HEK293 (cell line): ENCODE results near the gene PRPS2.

ENCODE experiments used
- CTCF ChIA-PET: fragments of 350-600 bp; formaldehyde crosslinking; extraction: SDS; loops from one replicate; lab custom pipeline; 2021; ENCODE audit warnings: antibody characterized with exemption; lab: Yijun Ruan, JAX
- POLR2A ChIA-PET: fragments of 300-600 bp; formaldehyde crosslinking; extraction: SDS; loops from one replicate; lab custom pipeline; 2020; ENCODE audit warnings: antibody characterized with exemption, inconsistent platforms; lab: Yijun Ruan, JAX
- H3K27ac ChIP-seq: fragments of 200-500 bp; sonication (Bioruptor generic); 2 replicates; pipeline ENCODE4 v1.5.1; 2014; ENCODE audit warnings: low read depth, low read length, control low read depth, inconsistent platforms; ENCODE audit errors: extremely low read depth
- H3K36me3 ChIP-seq, 2 experiments: fragments of 200-500 bp in 1 of 2; sonication (Bioruptor generic) in 1 of 2; 1 replicate in 1 of 2; 2 replicates in 1 of 2; pipeline ENCODE4 v1.5.1; 2014 to 2017; ENCODE audit warnings: inconsistent platforms in 2 of 2, low read length in 2 of 2; ENCODE audit not compliant: control insufficient read depth in 2 of 2, insufficient read depth in 1 of 2
- H3K4me1 ChIP-seq: fragments of 200-500 bp; sonication (Bioruptor generic); 2 replicates; pipeline ENCODE4 v1.5.1; 2014; ENCODE audit warnings: mild to moderate bottlenecking, low read length, inconsistent platforms; ENCODE audit not compliant: control insufficient read depth, insufficient read depth
- H3K4me3 ChIP-seq: 2 replicates; pipeline ENCODE4 v1.5.1; 2011; ENCODE audit warnings: low read depth, mild to moderate bottlenecking, control low read depth, low read length, moderate library complexity
- H3K9me3 ChIP-seq: fragments of 200-500 bp; sonication (Bioruptor generic); 2 replicates; pipeline ENCODE4 v1.5.1; 2014; ENCODE audit warnings: low read depth, low read length, inconsistent platforms; ENCODE audit not compliant: control insufficient read depth, insufficient read depth
- GLI2 ChIP-seq: fragments of 450-650 bp; formaldehyde crosslinking; IDR thresholded peaks from 2 replicates; pipeline ENCODE4; 2017; ENCODE audit warnings: missing biosample characterization, missing genetic modification characterization, low read depth, borderline replicate concordance
- GLIS2 ChIP-seq: fragments of 450-650 bp; formaldehyde crosslinking; IDR thresholded peaks from 2 replicates; pipeline ENCODE4 v1.5.1; 2016; ENCODE audit warnings: missing biosample characterization, missing genetic modification characterization
- HOXC10 ChIP-seq: sonication (generic); formaldehyde crosslinking; IDR thresholded peaks from 2 replicates; pipeline ENCODE4 v1.8.1; 2023; ENCODE audit warnings: mild to moderate bottlenecking, missing genetic modification reagents
- HOXD13 ChIP-seq: sonication (generic); formaldehyde crosslinking; IDR thresholded peaks from 2 replicates; pipeline ENCODE4 v1.8.0; 2022; ENCODE audit warnings: missing genetic modification reagents, borderline replicate concordance
- PRDM10 ChIP-seq: fragments of 450-650 bp; formaldehyde crosslinking; IDR thresholded peaks from 2 replicates; pipeline ENCODE4 v1.5.1; 2016; ENCODE audit warnings: missing biosample characterization, missing genetic modification characterization
- TCF7L2 ChIP-seq: IDR thresholded peaks from 2 replicates; pipeline ENCODE4 v1.6.1; 2011; ENCODE audit warnings: low read depth, mild to moderate bottlenecking, inconsistent platforms, low read length, moderate library complexity, borderline replicate concordance
- TRIM28 ChIP-seq: IDR thresholded peaks from 2 replicates; pipeline ENCODE4 v1.6.1; 2011; ENCODE audit warnings: low read length, control low read depth, borderline replicate concordance
- TSHZ1 ChIP-seq: fragments of 450-650 bp; formaldehyde crosslinking; IDR thresholded peaks from 2 replicates; pipeline ENCODE4 v1.5.1; 2016; ENCODE audit warnings: missing biosample characterization, missing genetic modification characterization, borderline replicate concordance
- ZBTB20 ChIP-seq: fragments of 450-650 bp; formaldehyde crosslinking; IDR thresholded peaks from 2 replicates; pipeline ENCODE4 v1.5.1; 2016; ENCODE audit warnings: missing biosample characterization, missing genetic modification characterization
- ZBTB21 ChIP-seq: fragments of 450-650 bp; formaldehyde crosslinking; IDR thresholded peaks from 2 replicates; pipeline ENCODE4 v1.5.1; 2017; ENCODE audit warnings: missing biosample characterization, missing genetic modification characterization
- ZFP37 ChIP-seq: fragments of 450-650 bp; formaldehyde crosslinking; IDR thresholded peaks from 2 replicates; pipeline ENCODE4 v1.5.1; 2016; ENCODE audit warnings: missing biosample characterization, missing genetic modification characterization
- ZNF169 ChIP-seq: fragments of 450-650 bp; formaldehyde crosslinking; IDR thresholded peaks from 2 replicates; pipeline ENCODE4 v1.5.1; 2016; ENCODE audit warnings: missing biosample characterization, missing genetic modification characterization
- ZNF175 ChIP-seq: fragments of 450-650 bp; formaldehyde crosslinking; IDR thresholded peaks from 2 replicates; pipeline ENCODE4 v1.5.1; 2016; ENCODE audit warnings: missing biosample characterization, missing genetic modification characterization
- ZNF366 ChIP-seq: fragments of 450-650 bp; formaldehyde crosslinking; conservative IDR thresholded peaks from 2 replicates; pipeline ENCODE4 v1.5.1; 2016; ENCODE audit warnings: missing biosample characterization, missing genetic modification characterization
- ZNF423 ChIP-seq: fragments of 450-650 bp; formaldehyde crosslinking; IDR thresholded peaks from 2 replicates; pipeline ENCODE4 v1.5.1; 2016; ENCODE audit warnings: missing biosample characterization, missing genetic modification characterization
- ZNF433 ChIP-seq: fragments of 450-650 bp; formaldehyde crosslinking; IDR thresholded peaks from 2 replicates; pipeline ENCODE4 v1.5.1; 2016; ENCODE audit warnings: missing biosample characterization, missing genetic modification characterization, low read depth
- ZNF549 ChIP-seq: fragments of 450-650 bp; IDR thresholded peaks from 2 replicates; pipeline ENCODE4 v1.5.1; 2018; ENCODE audit warnings: missing biosample characterization, missing genetic modification characterization, mild to moderate bottlenecking, inconsistent platforms, moderate library complexity
- ZNF639 ChIP-seq: fragments of 450-650 bp; formaldehyde crosslinking; IDR thresholded peaks from 2 replicates; pipeline ENCODE4 v1.5.1; 2016; ENCODE audit warnings: missing biosample characterization, missing genetic modification characterization
- ZNF768 ChIP-seq: fragments of 450-650 bp; formaldehyde crosslinking; IDR thresholded peaks from 2 replicates; pipeline ENCODE4 v1.5.1; 2018; ENCODE audit warnings: missing biosample characterization, mild to moderate bottlenecking, missing genetic modification characterization
- ZSCAN16 ChIP-seq: fragments of 450-650 bp; formaldehyde crosslinking; IDR thresholded peaks from 2 replicates; pipeline ENCODE4 v1.5.1; 2016; ENCODE audit warnings: missing biosample characterization, missing genetic modification characterization
- ZSCAN4 ChIP-seq: fragments of 450-650 bp; formaldehyde crosslinking; IDR thresholded peaks from 2 replicates; pipeline ENCODE4 v1.5.1; 2017; ENCODE audit warnings: missing biosample characterization, missing genetic modification characterization

Gene PRPS2

GRCh38 chrX:12865359-12865758, 74.1 kb downstream of the PRPS2 start:
- Histone ChIP-seq H3K27ac (no peak overlapping the region), H3K4me3 (no peak overlapping the region), H3K4me1 (no peaks in the 10 kb centered on the region), H3K9me3 (no peaks in the 10 kb centered on the region), H3K36me3 (no peaks in the 10 kb centered on the region)
- ChIA-PET CTCF (interaction anchor here (0.6 to 1.2 kb wide), 2 partner anchors 28 to 50 kb away, joined by 3 to 4 read pairs; no protein-coding TSS in a partner anchor), POLR2A (no interaction called here)
- TF ChIP-seq ZNF768 (tag by site-specific recombination) = no peak
- no peak for TF ChIP-seq ZNF366 (tag by site-specific recombination)
- no peak for TF ChIP-seq ZNF433 (tag by site-specific recombination)
- no peak for TF ChIP-seq TRIM28

GRCh38 chrX:12866451-12867377, 75.5 kb downstream of the PRPS2 start, which contains the start of gene TLR7:
Gene TLR7 (plus strand): TSS chrX:12867072. CDS start chrX:12867579, 507 bp downstream.
- ChIA-PET POLR2A (no interaction called here), CTCF (interaction anchor here (1.2 kb wide), 1 partner anchor 27 kb away, joined by 4 read pairs; no protein-coding TSS in a partner anchor)
- no peak within 1 kb of the TSS for H3K4me3 ChIP-seq
- TF ChIP-seq ZNF549 (tag by site-specific recombination) (no peak), ZSCAN4 (tag by site-specific recombination) (no peak), GLIS2 (tag by site-specific recombination) (no peak), ZFP37 (no peak), ZNF639 (no peak), ZSCAN16 (tag by site-specific recombination) (no peak), ZNF169 (no peak), ZBTB21 (tag by site-specific recombination) (no peak), ZNF423 (tag by site-specific recombination) (no peak), ZNF175 (tag by site-specific recombination) (no peak), ZBTB20 (no peak), GLI2 (tag by site-specific recombination) (no peak), HOXD13 (no peak), HOXC10 (CRISPR knock-in tag) (no peak), PRDM10 (tag by site-specific recombination) (no peak), TSHZ1 (tag by site-specific recombination) (no peak), TCF7L2 (no peak)
- TF ChIP-seq, all 188 proteins: peak for 0
- no peaks in the 10 kb centered on the region for H3K36me3 ChIP-seq
- H3K4me1 ChIP-seq = no peaks in the 10 kb centered on the region
- H3K9me3 ChIP-seq = no peaks in the 10 kb centered on the region
- no peak within 1 kb of the TSS for H3K27ac ChIP-seq
